ENCODE measurements around the gene LIMCH1. TPM values are rescaled to one million over a fixed set of nuclear protein-coding genes. Genes with fewer than 3 reads are reported as not detected.

The LIMCH1 gene, protein sequence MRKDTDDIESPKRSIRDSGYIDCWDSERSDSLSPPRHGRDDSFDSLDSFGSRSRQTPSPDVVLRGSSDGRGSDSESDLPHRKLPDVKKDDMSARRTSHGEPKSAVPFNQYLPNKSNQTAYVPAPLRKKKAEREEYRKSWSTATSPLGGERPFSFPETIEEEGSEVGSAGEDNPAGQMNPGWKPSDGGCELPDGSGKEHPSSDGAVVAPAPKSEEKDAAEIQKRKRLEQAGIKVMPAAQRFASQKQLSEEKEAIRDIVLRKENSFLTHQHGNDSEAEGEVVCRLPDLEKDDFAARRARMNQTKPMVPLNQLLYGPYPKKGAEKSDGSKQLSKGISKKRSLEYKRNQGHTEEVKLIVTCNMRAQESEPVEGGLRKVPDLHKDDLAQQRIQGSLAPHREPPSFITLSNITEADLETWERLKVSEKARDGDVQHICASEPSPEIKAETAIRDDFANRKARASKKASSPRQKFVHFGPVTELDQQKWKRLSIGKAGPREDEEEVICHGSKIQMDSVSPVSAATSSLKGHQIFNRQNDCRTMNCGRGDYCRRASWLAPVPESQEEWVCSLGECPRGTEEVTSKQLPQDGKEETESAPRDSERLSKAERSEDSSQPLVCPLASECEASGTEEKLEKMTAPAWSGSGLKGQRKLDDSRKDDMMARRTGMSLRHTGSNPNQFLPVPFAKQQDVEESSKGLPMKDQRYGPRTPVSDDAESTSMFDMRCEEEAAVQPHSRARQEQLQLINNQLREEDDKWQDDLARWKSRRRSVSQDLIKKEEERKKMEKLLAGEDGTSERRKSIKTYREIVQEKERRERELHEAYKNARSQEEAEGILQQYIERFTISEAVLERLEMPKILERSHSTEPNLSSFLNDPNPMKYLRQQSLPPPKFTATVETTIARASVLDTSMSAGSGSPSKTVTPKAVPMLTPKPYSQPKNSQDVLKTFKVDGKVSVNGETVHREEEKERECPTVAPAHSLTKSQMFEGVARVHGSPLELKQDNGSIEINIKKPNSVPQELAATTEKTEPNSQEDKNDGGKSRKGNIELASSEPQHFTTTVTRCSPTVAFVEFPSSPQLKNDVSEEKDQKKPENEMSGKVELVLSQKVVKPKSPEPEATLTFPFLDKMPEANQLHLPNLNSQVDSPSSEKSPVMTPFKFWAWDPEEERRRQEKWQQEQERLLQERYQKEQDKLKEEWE (N-terminal part only)
- 5.6 TPM for polyA plus RNA-seq (2012; ENCODE audit: insufficient read length, low read depth)

DNA sequence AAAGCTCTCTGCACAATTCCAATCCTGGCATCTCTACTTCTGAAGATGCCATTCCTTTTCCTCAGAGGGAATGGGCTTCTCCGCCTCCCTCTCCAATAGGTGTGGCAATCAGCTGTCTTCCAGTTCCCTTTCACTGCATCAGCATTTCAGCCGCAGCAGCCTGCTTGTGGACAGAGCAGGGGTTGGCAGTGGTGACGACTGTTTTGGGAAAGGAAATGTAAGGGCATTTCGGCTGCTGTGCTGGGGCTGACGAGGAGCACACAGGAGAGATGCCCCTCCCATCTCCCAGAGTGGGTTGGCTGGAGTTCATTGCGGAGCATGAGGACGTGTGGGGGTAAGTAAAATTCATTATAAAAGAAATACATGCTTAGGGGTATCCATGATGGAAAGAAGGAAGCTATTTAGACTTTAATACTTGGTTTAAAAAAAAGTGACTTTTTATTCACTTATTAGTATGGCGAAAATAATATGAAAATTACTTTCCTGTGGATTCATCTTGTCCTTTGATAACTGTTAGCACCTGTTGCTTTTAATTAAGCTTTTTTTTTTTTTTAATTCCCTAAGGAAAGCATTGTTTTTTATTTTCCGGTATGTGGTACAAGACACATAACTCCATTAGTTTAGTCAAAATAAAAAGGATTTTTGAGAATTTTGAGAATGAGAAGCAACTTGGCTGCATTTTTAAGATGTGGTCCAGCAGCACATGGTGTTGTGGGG lies at the start of gene LIMCH1:
LIMCH1 (plus strand) TSS at position 141 of the 717 bp plus-strand sequence. CDS start 67,839 bp downstream, outside the sequence.
- TF ChIP-seq POLR2AphosphoS5 (IDR thresholded peaks at IDR 0.05; ENCODE audit: low read depth, low read length): no peak
- TF ChIP-seq, protein P1, sequence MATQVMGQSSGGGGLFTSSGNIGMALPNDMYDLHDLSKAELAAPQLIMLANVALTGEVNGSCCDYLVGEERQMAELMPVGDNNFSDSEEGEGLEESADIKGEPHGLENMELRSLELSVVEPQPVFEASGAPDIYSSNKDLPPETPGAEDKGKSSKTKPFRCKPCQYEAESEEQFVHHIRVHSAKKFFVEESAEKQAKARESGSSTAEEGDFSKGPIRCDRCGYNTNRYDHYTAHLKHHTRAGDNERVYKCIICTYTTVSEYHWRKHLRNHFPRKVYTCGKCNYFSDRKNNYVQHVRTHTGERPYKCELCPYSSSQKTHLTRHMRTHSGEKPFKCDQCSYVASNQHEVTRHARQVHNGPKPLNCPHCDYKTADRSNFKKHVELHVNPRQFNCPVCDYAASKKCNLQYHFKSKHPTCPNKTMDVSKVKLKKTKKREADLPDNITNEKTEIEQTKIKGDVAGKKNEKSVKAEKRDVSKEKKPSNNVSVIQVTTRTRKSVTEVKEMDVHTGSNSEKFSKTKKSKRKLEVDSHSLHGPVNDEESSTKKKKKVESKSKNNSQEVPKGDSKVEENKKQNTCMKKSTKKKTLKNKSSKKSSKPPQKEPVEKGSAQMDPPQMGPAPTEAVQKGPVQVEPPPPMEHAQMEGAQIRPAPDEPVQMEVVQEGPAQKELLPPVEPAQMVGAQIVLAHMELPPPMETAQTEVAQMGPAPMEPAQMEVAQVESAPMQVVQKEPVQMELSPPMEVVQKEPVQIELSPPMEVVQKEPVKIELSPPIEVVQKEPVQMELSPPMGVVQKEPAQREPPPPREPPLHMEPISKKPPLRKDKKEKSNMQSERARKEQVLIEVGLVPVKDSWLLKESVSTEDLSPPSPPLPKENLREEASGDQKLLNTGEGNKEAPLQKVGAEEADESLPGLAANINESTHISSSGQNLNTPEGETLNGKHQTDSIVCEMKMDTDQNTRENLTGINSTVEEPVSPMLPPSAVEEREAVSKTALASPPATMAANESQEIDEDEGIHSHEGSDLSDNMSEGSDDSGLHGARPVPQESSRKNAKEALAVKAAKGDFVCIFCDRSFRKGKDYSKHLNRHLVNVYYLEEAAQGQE (IDR thresholded peaks at IDR 0.05; ENCODE audit: insufficient read depth in 1 of 2, low read depth in 2 of 2, low read length in 2 of 2): no peak
- TF ChIP-seq SIN3A (IDR thresholded peaks at IDR 0.05; ENCODE audit: borderline replicate concordance, insufficient read depth, low read length): no peak
- TF ChIP-seq TAF1 (IDR thresholded peaks at IDR 0.05; ENCODE audit: borderline replicate concordance, insufficient read depth, low read length): no peak
- TF ChIP-seq FOXP2 (optimal IDR thresholded peaks at IDR 0.05; ENCODE audit: borderline replicate concordance, extremely low read depth, extremely low read length, insufficient read depth): no peak

DNA sequence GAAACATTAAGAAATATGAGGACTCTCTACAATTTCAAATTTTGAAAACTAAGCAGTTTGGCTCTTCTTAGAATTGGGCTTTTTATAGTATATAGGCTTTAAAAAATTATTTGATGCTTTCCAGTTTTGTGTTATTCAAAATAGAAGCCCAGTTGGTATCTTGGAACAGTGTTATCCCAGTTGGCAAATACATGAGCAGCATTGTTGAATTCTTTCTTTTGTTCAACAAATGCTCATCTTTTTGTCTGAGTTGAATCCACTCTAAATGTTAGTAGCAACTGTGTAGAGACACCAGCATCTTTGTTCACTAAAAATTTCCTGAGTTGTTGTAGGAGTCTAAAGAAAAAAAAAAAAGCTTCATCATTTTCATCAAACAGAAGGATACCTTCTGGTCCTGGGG lies 41.0 kb upstream of the LIMCH1 start:
- TF ChIP-seq FOXP2 (optimal IDR thresholded peaks at IDR 0.05; ENCODE audit: borderline replicate concordance, extremely low read depth, extremely low read length, insufficient read depth) (no peak), SIN3A (IDR thresholded peaks at IDR 0.05; ENCODE audit: borderline replicate concordance, insufficient read depth, low read length) (no peak), TAF1 (IDR thresholded peaks at IDR 0.05; ENCODE audit: borderline replicate concordance, insufficient read depth, low read length) (no peak), POLR2AphosphoS5 (IDR thresholded peaks at IDR 0.05; ENCODE audit: low read depth, low read length) (no peak)
- TF ChIP-seq, protein P1 (IDR thresholded peaks at IDR 0.05; ENCODE audit: insufficient read depth in 1 of 2, low read depth in 2 of 2, low read length in 2 of 2): no peak

DNA sequence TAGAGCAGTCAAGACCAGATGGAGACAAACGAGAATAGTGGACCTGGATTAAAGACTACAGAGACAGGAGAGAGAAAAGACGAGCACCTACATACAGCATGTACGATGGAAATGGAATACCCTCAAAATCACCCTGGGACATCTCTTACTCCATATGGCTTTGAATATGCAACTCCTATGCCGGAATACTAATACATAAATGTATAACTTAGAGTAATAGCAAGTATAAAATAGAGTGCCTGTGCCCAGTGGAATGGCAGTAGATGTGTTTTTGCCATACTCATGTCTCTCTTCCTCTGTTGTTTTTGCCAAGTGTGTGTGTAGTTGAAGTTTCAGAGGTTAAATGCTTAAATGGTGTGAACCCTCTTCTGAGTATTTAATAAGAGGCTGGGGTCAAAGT lies 39.8 kb upstream of the LIMCH1 start:
- TF ChIP-seq POLR2AphosphoS5 (IDR thresholded peaks at IDR 0.05; ENCODE audit: low read depth, low read length) (no peak), TAF1 (IDR thresholded peaks at IDR 0.05; ENCODE audit: borderline replicate concordance, insufficient read depth, low read length) (no peak), FOXP2 (optimal IDR thresholded peaks at IDR 0.05; ENCODE audit: borderline replicate concordance, extremely low read depth, extremely low read length, insufficient read depth) (no peak), SIN3A (IDR thresholded peaks at IDR 0.05; ENCODE audit: borderline replicate concordance, insufficient read depth, low read length) (no peak)
- TF ChIP-seq, protein P1 (IDR thresholded peaks at IDR 0.05; ENCODE audit: insufficient read depth in 1 of 2, low read depth in 2 of 2, low read length in 2 of 2): no peak

DNA sequence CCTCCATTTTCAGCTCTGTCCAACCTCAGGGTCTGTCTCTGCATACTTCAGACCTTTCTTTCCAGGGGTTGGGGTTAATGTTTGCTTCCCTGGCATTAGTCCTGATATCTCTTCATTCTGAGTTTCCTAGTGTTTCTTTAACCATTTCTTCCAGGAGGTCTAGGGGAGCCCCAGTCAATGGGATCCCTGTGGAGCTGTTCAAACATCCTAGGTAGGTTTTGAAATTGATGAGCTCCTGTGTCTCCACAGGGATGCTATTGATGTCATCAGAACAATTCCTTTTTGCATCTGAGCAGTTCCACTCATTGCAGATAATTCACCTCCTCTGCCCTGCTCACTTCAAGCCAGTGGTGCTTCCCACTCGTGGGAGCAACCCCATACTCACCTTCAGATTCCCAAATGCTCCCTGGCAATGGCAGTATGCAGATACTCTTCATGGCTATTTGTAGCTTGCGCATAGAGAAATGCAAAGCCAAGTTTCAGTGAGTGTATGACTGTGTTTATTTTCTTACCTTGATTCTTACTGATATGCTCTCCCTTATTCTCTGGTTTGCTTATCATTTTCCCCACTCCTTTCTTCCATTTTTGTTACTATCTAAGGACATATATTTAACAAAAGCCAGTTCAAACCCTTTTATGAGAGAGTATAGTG lies 33.7 kb upstream of the LIMCH1 start:
- TF ChIP-seq TAF1 (IDR thresholded peaks at IDR 0.05; ENCODE audit: borderline replicate concordance, insufficient read depth, low read length) (no peak), POLR2AphosphoS5 (IDR thresholded peaks at IDR 0.05; ENCODE audit: low read depth, low read length) (no peak), FOXP2 (optimal IDR thresholded peaks at IDR 0.05; ENCODE audit: borderline replicate concordance, extremely low read depth, extremely low read length, insufficient read depth) (no peak), SIN3A (IDR thresholded peaks at IDR 0.05; ENCODE audit: borderline replicate concordance, insufficient read depth, low read length) (no peak)
- TF ChIP-seq, protein P1 (IDR thresholded peaks at IDR 0.05; ENCODE audit: insufficient read depth in 1 of 2, low read depth in 2 of 2, low read length in 2 of 2): no peak

Data from PFSK-1 (cell line).